Islet precursor cell (in vitro differentiated cells): ENCODE data around the gene KLHL17.

ENCODE experiments used
- DNase-seq: peaks from one replicate; pipeline ENCODE4 v3.0.0-alpha.2; 2018

KLHL17 gene

DNA sequence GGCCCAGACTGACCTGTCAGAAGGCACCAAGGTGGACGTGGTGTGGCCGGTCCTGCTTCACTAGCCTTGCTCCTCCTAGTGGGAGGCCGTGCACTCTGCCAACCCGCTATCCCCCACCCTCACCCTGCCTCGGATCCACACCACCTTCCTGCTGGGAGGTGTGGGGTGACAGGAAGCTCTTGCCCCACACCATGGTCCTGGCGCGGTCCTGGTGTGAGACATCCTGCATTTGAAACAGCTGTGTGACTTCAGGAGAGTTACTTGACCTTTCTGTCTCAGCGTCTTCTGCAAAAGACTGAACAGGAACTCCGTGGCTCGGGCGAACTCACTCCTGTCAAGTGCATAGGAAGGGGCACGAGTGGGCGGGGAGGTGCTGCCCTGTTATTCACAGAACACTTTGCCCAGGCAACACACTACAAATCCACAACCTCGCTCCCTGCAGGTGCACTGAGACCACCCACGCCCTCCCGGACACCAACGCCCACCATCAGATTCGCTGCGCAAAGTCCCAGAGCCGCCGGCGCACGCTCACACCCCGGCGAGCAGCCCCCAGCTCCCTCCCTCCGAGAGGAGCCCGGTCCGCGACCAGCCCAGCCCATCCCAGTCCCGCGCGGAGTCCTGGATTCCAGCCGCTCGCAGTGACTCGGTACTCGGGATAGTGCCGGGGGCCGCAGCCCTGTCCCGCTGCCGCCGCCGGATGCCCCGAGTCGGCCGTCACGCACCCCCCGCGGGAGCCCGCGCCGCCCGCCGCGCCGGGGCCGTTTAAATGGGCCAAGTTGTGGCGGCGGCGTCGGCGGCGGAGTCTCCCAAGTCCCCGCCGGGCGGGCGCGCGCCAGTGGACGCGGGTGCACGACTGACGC, 37.0 kb upstream of the KLHL17 start, which contains the start of gene SAMD11:
SAMD11 (plus strand) TSS at position 793 of the 860 bp plus-strand sequence. CDS start 509 bp downstream, outside the sequence.
- peak; percentile 91 for DNase-seq

DNA sequence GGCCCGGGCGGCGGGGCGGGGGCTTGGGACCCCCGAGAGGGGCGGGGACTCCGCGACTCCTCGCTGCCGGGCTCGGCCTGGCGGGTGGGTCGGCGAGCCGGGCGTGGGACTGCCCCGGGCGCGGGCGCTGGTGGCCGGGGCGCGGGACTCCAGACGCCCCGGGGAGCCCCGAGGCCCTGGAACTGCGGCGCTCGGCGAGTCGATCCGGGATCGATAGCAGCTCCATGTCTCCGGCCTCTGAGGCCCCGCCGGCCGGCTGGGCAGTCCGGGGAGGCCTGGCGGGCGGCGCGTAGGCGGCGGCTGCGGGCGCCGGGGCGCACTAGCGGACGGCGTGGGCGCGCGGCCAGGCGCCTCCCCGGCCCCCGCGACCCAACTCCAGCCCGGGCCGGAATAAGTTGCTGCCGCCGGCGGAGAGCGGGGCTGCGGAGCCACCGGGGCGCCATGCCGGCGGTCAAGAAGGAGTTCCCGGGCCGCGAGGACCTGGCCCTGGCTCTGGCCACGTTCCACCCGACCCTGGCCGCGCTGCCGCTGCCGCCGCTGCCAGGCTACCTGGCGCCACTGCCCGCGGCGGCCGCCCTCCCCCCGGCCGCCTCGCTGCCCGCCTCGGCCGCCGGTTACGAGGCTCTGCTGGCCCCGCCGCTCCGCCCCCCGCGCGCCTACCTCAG, 36.3 kb upstream of the KLHL17 start:
- DNase-seq: no peak

DNA sequence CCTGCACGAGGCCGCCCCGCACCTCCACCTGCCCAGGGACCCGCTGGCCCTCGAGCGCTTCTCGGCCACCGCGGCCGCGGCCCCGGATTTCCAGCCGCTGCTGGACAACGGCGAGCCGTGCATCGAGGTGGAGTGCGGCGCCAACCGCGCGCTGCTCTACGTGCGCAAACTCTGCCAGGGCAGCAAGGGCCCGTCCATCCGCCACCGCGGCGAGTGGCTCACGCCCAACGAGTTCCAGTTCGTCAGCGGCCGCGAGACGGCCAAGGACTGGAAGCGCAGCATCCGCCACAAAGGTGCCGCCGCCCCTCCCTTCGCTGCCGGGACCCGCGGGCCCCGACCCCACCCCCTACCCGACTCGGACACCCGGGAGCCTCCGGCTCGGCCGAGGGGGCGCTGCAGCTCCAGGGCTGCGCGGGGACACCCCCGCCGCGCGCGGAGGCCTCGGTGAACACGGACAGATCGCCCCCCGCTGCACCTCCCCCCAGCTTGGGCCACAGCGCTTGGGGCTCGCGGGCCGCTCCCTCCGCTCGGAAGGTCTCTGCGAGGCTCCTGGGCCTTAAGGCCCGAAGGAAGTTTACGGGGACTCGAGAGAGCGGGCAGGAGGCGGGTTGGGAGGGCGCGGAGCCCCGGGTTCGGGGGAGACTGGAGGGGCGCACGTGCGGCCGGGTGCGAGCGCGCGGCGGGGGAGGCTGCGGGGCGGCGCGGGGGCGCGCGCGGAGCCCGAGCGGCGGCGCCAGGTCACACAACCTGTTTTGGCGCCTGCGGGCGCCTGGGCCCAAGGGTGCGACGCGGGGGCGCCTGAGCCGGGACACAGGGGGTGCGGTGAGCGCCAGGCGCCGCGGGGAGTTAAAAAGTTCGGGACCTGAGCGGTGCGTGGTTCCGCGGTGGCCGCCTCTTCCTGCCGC, 35.5 kb upstream of the KLHL17 start:
- peak; percentile 80 for DNase-seq

DNA sequence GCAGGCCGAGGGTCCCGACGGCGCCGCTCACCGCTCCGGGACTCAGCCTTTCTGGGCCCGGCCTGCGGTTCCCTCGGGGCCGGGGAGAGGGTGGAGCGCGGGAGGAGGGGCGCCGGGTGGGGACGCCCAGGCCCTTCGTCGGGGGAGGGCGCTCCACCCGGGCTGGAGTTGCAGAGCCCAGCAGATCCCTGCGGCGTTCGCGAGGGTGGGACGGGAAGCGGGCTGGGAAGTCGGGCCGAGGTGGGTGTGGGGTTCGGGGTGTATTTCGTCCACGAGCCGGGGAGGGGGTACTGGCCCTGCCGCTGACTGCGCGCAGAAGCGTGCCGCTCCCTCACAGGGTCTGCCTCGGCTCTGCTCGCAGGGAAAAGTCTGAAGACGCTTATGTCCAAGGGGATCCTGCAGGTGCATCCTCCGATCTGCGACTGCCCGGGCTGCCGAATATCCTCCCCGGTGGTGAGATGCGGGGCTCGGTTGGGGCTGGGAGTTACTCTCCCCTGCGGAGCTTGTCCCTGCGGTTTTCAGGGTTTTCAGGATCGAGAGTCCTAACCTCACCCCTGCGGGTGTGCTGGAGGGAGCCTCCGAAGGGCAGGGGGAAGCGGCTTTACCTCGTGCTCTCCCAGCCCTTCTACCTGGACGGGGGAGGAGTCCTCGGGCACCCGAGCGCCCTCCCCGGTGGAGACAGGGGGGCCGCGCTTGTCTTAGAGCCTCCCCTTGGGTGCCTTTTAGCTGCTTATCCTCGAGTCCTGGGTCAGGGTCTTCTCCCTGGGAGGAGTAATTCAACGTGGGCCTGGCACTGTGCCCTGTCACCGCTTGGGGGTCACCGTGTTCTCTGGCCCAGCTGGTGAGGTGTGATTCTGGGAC, 34.6 kb upstream of the KLHL17 start:
- DNase-seq: peak; percentile 77

DNA sequence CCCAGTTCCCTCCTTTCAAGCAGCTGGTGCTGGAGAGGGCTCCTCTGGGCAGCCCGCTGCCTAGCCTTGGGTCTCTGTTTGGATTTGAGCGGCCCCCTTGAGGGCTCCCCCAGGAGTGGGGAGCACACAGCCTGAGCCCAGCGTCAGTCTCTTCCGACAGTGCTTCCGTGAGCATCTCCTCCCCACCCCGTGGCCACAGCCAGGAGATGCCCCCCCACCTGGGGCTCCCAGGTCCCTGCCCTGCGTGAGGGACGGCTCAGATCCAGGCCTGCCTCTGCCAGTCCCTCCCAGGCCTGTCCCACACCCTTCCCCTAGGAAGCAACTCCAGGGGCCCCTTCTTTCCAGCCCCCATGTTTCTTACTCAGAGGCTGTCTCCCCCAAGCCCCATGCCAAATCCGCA, 33.1 kb upstream of the KLHL17 start:
- DNase-seq: no peak

DNA sequence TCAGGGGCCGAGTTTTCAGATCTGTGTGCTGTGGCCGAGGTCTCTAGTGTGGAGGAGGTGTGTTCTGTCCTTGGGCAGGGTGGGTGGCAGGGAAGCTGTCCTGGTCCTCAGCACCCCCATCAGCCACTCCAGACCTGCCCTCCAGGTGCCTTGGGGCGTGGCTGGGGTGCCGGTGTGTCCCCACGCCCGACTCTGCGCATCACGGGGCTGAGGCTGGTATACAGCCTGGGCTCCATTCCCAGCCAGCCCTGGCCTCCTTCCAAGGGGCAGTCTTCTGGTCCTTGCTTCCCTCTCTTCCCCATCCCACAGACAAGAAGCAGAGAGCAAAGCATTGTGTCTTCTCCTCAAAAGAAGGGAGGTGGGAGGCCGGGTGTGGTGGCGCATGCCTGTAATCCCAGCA, 32.6 kb upstream of the KLHL17 start:
- no peak for DNase-seq

DNA sequence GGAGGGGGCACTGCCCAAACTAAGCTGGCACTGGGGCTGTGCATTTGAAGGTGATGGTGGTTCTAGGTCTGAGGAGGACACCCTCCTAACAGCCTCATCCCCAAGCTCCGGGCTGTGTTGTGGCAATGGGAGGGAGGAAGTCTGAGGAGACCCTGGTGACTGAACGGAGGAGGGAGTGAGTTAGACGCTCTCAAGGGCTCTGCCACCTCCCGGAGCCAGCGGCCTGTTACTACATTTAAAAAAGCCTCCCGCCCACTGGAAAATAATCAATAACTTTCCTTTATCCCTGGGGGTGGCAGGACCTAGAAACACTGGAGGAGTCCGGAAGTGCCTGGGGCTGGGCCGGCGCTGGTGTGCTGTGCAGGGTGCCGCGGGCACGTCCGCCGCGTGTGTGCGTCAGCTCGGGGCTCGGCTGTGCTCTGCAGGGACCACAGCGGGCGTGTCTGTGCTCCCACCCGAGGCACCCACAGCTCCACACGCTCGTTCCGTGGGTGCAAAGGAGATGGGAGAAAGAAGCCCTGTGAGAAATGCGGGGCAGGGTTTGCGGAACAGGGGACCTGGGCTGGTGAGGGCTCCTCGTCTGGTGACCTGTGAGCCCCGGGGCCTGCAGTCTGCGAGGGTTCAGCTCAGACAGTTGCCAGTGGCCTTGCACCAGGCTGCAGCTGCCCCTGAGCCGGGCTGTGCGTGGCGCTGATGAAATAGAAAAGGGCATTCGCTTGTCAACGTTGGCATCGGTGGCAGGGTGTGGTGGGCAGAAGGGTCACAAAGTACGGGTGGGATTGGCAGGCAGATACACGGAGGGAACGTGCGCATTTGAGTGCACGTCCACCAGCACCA, 31.3 kb upstream of the KLHL17 start:
- DNase-seq: no peak

DNA sequence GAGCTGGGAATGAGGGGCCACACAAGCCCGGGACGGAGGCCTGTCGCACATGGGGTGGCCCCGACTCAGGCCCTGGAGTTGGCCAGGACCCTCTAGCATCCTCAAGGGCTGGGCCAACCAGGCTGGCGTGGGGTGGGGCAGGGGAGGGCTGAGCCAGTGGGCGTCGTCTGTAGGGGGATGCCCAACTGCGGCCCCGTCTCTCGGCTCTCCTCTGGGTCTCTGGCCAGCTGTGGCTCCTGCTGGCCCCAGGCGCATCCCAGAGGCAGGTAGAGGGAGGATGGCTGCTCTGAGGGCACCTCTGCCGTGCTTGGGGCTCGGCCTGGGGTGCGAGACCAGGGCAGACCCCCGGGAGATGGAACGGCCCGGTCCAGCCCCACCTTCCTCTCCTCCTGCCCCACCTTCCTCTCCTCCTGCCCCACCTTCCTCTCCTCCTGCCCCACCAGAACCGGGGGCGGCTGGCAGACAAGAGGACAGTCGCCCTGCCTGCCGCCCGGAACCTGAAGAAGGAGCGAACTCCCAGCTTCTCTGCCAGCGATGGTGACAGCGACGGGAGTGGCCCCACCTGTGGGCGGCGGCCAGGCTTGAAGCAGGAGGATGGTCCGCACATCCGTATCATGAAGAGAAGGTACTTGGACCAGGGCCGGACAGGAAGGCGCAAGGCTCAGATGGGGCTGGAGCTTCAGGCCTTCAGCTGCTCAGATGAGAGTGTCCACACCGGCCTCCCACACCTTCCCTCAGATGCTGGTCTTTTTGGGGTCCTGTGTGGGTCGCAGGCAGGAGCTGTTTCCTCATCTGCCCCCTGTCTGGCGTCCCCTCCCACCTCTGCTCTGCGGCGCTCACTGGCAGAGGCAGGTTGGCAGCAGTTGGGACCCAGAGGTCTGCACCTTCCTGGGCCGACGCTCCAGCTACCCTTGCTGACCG, 30.4 kb upstream of the KLHL17 start:
- DNase-seq: no peak

DNA sequence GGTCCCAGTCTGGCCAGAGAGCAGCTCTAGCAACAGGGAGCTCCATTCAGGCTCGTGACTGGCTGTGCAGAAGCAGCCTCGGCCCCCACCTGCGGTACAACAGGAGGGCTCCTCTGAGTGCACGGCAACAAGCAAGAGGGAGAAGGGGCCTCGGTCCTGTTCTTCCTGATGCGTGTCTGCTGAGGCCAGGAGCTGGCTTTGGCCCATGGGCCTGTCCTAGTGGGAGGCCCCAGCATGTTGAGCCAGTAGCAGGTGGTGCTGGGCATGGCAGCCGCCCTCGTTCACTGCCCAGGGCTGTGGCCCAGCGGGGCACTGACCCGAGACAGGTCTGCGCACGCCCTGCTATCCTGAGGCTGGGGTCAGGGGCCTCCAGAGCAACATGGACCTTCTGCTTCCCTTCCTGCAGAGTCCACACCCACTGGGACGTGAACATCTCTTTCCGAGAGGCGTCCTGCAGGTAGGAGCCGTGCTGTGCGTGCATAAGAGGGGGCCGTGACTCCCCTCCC, 29.7 kb upstream of the KLHL17 start:
- DNase-seq: no peak

DNA sequence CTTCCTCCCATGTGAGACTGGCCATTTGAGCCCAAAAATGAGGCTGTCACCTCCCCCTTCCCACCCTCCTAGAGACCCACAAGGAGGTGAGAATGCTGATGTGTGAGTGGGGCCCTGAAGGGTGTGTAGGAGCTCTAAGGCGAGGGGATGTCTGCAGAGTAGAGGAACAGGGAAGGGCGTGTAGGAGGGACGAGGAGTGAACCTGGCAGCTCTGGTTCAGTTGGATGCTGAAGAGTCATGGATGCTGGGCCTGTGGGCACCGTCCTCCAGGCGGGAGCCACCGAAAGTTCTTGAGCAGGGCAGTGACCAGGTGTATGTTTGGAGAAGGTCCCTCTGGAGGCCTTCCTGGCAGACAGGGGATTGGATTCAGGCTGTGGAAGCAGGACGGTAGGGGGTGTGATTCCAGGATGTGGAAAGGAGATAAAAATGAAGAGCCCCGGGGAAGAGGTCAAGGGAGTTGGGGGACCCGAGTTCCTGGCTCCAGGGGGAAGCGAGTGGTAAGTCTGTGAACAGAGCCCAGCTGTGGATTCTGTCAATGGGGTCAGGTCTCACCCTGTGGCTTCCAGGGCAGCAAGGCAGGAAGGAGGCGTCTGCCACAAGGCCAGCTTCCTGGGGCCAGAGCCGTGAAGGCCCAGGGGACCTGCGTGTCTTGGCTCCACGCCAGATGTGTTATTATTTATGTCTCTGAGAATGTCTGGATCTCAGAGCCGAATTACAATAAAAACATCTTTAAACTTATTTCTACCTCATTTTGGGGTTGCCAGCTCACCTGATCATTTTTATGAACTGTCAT, 28.8 kb upstream of the KLHL17 start:
- DNase-seq: no peak

DNA sequence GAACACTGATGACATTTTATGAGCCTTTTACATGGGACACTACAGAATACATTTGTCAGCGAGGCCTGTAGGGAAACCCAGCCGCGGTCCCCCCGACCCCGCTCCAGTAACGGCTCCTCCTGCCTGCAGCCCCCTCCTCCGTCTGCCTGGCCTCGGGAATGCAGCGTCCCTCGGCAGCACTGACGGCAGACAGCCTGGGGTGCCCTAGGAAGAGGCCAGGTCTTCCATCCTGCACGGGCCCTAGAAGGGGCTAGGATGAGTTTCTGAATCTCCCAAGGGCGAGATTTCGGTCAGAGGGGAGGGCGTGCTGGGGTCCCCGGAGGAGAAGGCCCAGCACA, 28.2 kb upstream of the KLHL17 start:
- DNase-seq: no peak

DNA sequence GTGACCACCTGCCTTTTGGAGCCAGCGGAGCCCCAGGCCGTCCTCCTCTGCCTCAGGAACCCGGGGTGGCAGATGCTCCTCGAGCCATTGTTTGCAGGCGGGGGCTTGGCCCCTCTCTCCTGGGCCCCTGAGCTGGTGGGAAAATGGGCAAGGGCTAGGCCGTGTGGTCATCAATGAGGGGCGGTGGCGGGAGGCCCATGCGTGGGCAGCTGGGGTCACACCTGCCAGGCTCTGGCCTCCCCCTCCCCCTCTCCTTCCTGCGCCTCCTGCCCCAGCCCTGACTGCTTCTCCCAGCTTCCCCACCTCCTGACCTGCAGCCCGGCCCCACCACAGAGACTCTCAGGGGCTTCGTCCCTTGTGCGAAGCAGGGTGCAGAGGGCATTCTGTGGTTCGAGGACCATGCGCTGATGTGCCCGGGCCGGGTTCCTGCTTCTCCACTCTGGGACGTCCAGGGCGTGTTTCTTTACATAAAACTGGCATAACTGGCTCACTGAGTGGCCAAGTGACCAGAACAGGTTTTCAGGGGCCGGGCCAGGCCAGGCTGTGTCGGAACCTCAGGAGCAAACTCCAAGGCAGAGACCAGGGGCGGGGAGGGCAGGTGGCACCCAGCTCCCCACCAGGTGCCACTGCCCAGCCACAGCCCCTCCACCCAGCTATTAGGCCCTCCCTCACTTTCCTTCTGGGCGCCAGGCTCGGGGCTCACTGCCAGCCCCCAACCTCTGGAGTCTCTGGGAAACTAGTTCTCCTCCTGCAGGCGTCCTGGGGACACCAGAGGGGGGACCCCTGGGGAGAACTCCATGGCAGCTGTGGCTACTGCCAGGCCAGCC, 27.4 kb upstream of the KLHL17 start:
- DNase-seq: no peak

DNA sequence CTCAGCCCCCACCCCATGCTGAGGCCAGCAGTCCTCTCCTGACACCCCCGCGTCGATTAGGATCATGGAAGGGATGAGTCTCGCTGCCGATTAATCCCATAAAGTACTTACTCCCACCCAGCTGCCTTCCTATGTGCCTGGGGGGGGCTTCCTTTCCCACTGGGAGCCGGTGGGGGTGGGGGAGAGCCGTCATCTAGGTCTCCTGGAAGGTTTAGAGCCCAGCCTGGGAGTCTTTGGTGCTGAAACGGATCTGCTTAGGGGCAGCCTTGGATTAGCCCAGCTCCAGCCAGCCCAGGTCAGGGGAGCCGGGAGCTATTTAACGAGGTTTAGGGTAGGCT, 26.8 kb upstream of the KLHL17 start:
- no peak for DNase-seq

DNA sequence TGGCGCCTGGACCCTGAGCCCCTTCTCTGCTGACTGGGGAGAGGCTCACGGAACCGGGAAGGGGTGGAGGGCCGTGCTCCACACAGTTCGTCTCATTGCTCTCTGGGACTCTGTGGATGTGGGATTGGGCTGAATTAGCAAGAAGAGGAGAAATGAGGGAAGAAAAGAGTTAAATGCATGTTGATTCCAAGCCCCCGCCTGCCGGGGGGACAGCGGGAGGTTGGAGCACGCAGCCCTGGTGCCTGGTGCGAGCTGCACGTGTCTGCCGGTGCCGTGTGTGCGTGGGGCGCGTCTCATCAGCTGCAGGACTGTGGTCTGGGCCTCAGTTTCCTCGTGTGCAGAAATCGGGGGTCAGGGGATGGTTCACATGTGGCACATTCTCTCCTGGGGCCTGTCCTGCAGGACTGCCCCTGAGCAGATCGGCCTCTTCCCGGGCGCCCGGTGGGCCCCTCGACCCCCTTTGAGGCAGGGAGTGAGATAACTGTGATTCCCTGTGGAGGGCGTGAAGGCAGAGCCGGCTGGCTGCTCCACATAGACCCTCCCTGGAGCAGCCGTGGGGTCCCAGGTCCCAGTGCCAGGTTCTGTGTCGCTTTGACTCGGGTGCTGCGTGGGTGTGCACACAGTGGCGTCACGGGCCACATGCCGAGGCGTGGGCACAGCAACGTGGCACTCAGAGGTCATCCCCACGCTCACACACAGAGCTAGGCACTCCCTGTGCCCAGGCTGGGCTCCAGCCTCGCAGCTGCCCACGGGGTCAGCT, 25.2 kb upstream of the KLHL17 start:
- DNase-seq: no peak

DNA sequence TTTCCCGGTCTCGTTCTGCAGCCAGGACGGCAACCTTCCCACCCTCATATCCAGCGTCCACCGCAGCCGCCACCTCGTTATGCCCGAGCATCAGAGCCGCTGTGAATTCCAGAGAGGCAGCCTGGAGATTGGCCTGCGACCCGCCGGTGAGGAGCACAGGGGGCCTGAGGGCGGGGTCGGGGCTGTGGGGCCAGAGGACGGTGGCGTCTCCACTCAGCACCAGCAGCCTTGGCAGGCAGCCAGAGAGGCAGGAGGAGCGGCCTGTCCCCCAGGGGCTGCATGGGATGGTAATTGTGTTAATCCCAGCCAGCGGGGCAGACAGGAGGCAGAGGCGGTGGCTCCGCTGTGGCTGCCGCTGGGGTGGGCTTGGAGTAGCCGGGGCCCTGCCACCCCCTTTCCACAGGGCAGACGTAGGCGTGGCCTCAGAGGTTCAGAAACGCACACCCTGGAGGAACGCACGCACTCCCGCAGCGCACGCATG, 24.6 kb upstream of the KLHL17 start:
- peak; percentile 72 for DNase-seq

DNA sequence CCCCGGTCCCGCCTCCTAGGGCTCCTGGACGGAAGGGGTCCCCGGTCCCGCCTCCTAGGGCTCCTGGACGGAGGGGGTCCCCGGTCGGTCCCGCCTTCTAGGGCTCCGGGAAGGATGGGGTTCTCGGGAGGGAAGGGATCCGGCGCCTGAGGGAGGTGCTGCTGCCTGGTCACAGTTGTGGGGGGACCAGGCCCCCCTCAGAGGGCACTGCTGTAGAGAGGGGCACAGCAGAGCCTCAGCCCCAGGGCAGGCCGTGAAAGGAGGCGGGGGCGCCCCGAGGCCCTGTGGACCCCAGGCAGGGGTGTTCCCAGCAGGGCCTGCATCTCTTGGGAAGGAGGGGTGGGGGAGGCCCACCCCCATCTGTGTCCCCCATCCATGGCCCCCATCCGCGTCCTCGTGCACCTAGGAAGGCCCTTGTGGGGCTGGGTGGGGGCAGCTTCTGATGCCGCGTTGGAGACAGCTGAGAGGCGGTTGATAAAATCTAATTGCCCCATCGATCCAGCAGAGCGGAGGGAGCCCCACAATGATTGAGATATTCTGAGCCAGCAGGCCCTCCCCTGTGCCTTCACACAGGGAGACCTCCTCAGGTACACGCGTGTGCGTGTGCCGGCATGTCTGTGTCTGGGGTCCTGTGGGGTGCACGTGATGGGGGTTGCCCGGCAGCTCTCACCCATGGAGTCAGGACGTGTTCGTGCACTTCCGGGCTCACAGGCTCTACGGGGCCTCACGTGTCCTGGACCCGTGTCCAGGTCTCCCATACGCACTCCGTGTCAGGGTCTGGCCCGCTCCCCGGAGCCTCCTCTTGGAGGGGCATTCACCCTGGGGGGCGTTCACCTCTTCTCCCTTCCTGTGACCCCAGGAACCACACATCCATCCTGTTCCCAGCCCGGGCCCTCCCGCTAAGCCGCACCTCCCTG, 23.8 kb upstream of the KLHL17 start:
- DNase-seq: no peak
